ENCODE results near the gene CEND1. TPM values are rescaled to one million over a fixed set of nuclear protein-coding genes. Genes with fewer than 3 reads are reported as not detected.

CEND1 gene
- total and polyA plus RNA-seq, 2 of the 13 experiments (the other 11 are each of a cell fraction or from before 2014, with no cell fraction given), result not detected

- TF ChIP-seq PATZ1 (CRISPR knock-in tag; IDR thresholded peaks at IDR 0.05) (peak; percentile 75), ZNF691 (CRISPR knock-in tag; IDR thresholded peaks at IDR 0.05; ENCODE audit: borderline replicate concordance, low read depth) (0 out of 2 replicates have a peak, but pooled peaks have one; percentile 68), NR2F1 (CRISPR knock-in tag; IDR thresholded peaks at IDR 0.05) (0 out of 4 replicates have a peak, but pooled peaks of 1 of the 2 experiments have one; percentile 36), ZNF782 (CRISPR knock-in tag; IDR thresholded peaks at IDR 0.05; ENCODE audit: borderline replicate concordance) (no peak), BORCS8-MEF2B (CRISPR knock-in tag; IDR thresholded peaks at IDR 0.05) (0 out of 2 replicates have a peak, but pooled peaks have one; percentile 24), DNMT1 (CRISPR knock-in tag; IDR thresholded peaks at IDR 0.05) (no peak), CSRNP1 (CRISPR knock-in tag; IDR thresholded peaks at IDR 0.05) (peak; percentile 54; the same call in 1 of the 2 replicates), BRF2 (CRISPR knock-in tag; IDR thresholded peaks at IDR 0.05) (no peak; the same call in 1 of the 2 replicates), TFDP1 (CRISPR knock-in tag; IDR thresholded peaks at IDR 0.05; ENCODE audit: borderline replicate concordance) (0 out of 2 replicates have a peak, but pooled peaks have one; percentile 39), PRDM4 (CRISPR knock-in tag; IDR thresholded peaks at IDR 0.05; ENCODE audit: borderline replicate concordance) (no peak), KAT7 (CRISPR knock-in tag; IDR thresholded peaks at IDR 0.05; ENCODE audit: borderline replicate concordance) (peak; percentile 21; the same call in 1 of the 2 replicates), THYN1 (CRISPR knock-in tag; IDR thresholded peaks at IDR 0.05; ENCODE audit: borderline replicate concordance, low read depth) (0 out of 2 replicates have a peak, but pooled peaks have one; percentile 50), ZNF446 (CRISPR knock-in tag; IDR thresholded peaks at IDR 0.05) (peak; percentile 67; the same call in 1 of the 2 replicates), E2F2 (CRISPR knock-in tag; IDR thresholded peaks at IDR 0.05; ENCODE audit: borderline replicate concordance) (no peak), XRCC5 (optimal IDR thresholded peaks at IDR 0.05; ENCODE audit: low read length) (no peak)
Measured at GRCh38 chr11:819129-819931, 29.4 kb upstream of the CEND1 start (continued).

All from HepG2 (cell line).